ENCODE measurements around the gene BUB1B. TPM values are rescaled to one million over a fixed set of nuclear protein-coding genes. Genes with fewer than 3 reads are reported as not detected.

Gene BUB1B
- total RNA-seq, 2 experiments from 2014 or later: 81.1 to 89.0 TPM

GRCh38 chr15:40263024-40263754 lies 102.3 kb downstream of the BUB1B start:
- H3K9me3 Mint-ChIP-seq: no peaks in the 10 kb centered on the region
- no peak overlapping the region for H3K27ac Mint-ChIP-seq
- H3K4me3 Mint-ChIP-seq: no peak overlapping the region
- no peaks in the 10 kb centered on the region for H3K36me3 Mint-ChIP-seq (ENCODE audit: low read depth)
- ChIA-PET CTCF (interaction anchor here (0.6 to 6.3 kb wide), 6 partner anchors 10 to 672 kb away, joined by 3 to 53 read pairs (median 4); no protein-coding TSS in a partner anchor), POLR2A (no interaction called here)
- H3K27me3 Mint-ChIP-seq: peaks cover 3% of the 10 kb centered on the region
- no peaks in the 10 kb centered on the region for H3K4me1 Mint-ChIP-seq
- DNase-seq: no peak

- Mint-ChIP-seq H3K36me3 (ENCODE audit: low read depth) (no peaks in the 10 kb centered on the region), H3K4me3 (no peak overlapping the region), H3K9me3 (no peaks in the 10 kb centered on the region), H3K27me3 (peaks cover 3% of the 10 kb centered on the region), H3K27ac (no peak overlapping the region), H3K4me1 (no peaks in the 10 kb centered on the region)
- ChIA-PET POLR2A (no interaction called here), CTCF (interaction anchor here (0.6 to 6.3 kb wide), 5 partner anchors 9 to 150 kb away, joined by 3 to 53 read pairs (median 4); no protein-coding TSS in a partner anchor)
- DNase-seq: no peak
Observed at GRCh38 chr15:40264321-40265153, 103.7 kb downstream of the BUB1B start.

GRCh38 chr15:40265355-40265754 lies 104.5 kb downstream of the BUB1B start:
- H3K4me3 Mint-ChIP-seq: no peak overlapping the region
- no peaks in the 10 kb centered on the region for H3K36me3 Mint-ChIP-seq (ENCODE audit: low read depth)
- no peaks in the 10 kb centered on the region for H3K9me3 Mint-ChIP-seq
- POLR2A ChIA-PET: no interaction called here
- H3K27me3 Mint-ChIP-seq: peaks cover 3% of the 10 kb centered on the region
- DNase-seq: no peak
- no peak overlapping the region for H3K27ac Mint-ChIP-seq
- no peaks in the 10 kb centered on the region for H3K4me1 Mint-ChIP-seq
- CTCF ChIA-PET: interaction anchor here (0.7 to 6.3 kb wide), 3 partner anchors 8 to 21 kb away, joined by 3 to 53 read pairs (median 4); no protein-coding TSS in a partner anchor

- Mint-ChIP-seq H3K36me3 (ENCODE audit: low read depth) (no peaks in the 10 kb centered on the region), H3K4me1 (no peaks in the 10 kb centered on the region), H3K4me3 (no peak overlapping the region), H3K27ac (no peak overlapping the region), H3K27me3 (peaks cover 3% of the 10 kb centered on the region), H3K9me3 (no peaks in the 10 kb centered on the region)
- POLR2A ChIA-PET: no interaction called here
- CTCF ChIA-PET: interaction anchor here (0.7 to 6.3 kb wide), 3 partner anchors 8 to 22 kb away, joined by 3 to 53 read pairs (median 4); no protein-coding TSS in a partner anchor
- DNase-seq: no peak
Observed at GRCh38 chr15:40265875-40266274, 105.0 kb downstream of the BUB1B start.

GRCh38 chr15:40266828-40267304 lies 106.0 kb downstream of the BUB1B start:
- ChIA-PET CTCF (interaction anchor here (0.6 to 2.0 kb wide), 4 partner anchors 10 to 221 kb away, joined by 3 to 4 read pairs (median 4); no protein-coding TSS in a partner anchor), POLR2A (no interaction called here)
- Mint-ChIP-seq H3K4me1 (no peaks in the 10 kb centered on the region), H3K36me3 (ENCODE audit: low read depth) (no peaks in the 10 kb centered on the region), H3K27ac (no peak overlapping the region), H3K4me3 (no peak overlapping the region), H3K9me3 (no peaks in the 10 kb centered on the region), H3K27me3 (no peaks in the 10 kb centered on the region)
- no peak for DNase-seq

GRCh38 chr15:40267670-40268069 lies 106.8 kb downstream of the BUB1B start:
- CTCF ChIA-PET: interaction anchor here (1.0 to 2.0 kb wide), 6 partner anchors 9 to 154 kb away, joined by 3 to 6 read pairs (median 4); no protein-coding TSS in a partner anchor
- Mint-ChIP-seq H3K4me1 (no peaks in the 10 kb centered on the region), H3K27ac (no peak overlapping the region), H3K36me3 (ENCODE audit: low read depth) (no peaks in the 10 kb centered on the region), H3K9me3 (no peaks in the 10 kb centered on the region), H3K27me3 (no peaks in the 10 kb centered on the region), H3K4me3 (no peak overlapping the region)
- no peak for DNase-seq
- POLR2A ChIA-PET: no interaction called here

- POLR2A ChIA-PET: no interaction called here
- Mint-ChIP-seq H3K27ac (no peak overlapping the region), H3K9me3 (no peaks in the 10 kb centered on the region), H3K4me1 (no peaks in the 10 kb centered on the region), H3K4me3 (no peak overlapping the region), H3K36me3 (ENCODE audit: low read depth) (no peaks in the 10 kb centered on the region), H3K27me3 (no peaks in the 10 kb centered on the region)
- DNase-seq: no peak
- CTCF ChIA-PET: interaction anchor here (1.0 to 1.5 kb wide), 4 partner anchors 10 to 224 kb away, joined by 3 to 5 read pairs (median 4); no protein-coding TSS in a partner anchor
Observed at GRCh38 chr15:40269604-40270003, 108.7 kb downstream of the BUB1B start.

GRCh38 chr15:40270246-40270995 lies 109.6 kb downstream of the BUB1B start:
- H3K4me3 Mint-ChIP-seq: no peak overlapping the region
- POLR2A ChIA-PET: no interaction called here
- DNase-seq: no peak
- peaks cover 2% of the 10 kb centered on the region for H3K4me1 Mint-ChIP-seq
- no peaks in the 10 kb centered on the region for H3K9me3 Mint-ChIP-seq
- H3K27ac Mint-ChIP-seq: no peak overlapping the region
- H3K36me3 Mint-ChIP-seq (ENCODE audit: low read depth): no peaks in the 10 kb centered on the region
- CTCF ChIA-PET: interaction anchor here (1.0 to 1.8 kb wide), 6 partner anchors 9 to 225 kb away, joined by 3 to 5 read pairs (median 4); partner anchors contain the start of gene PLCB2
- no peaks in the 10 kb centered on the region for H3K27me3 Mint-ChIP-seq

Other genes starting within 250 kb of the BUB1B start
- not detected for gene GPR176, start 240.8 kb upstream of the BUB1B start, total RNA-seq
- gene EIF2AK4, start 227.0 kb upstream of the BUB1B start, total RNA-seq: 10 to 100 TPM; 26.5 to 29.9 TPM
- gene SRP14, start 121.9 kb upstream of the BUB1B start, total RNA-seq: 100 to 1,000 TPM; 145 to 150 TPM
- 1 to 10 TPM; 8.5 to 8.6 TPM for gene BMF, start 52.2 kb upstream of the BUB1B start, total RNA-seq
- gene PAK6, start 78.0 kb downstream of the BUB1B start, total RNA-seq: under 1 TPM; 0.35 to 0.47 TPM
- under 1 TPM in 1 of 2 experiments, not detected in 1; 0.17 TPM for gene ANKRD63, start 122.0 kb downstream of the BUB1B start, total RNA-seq
- gene PLCB2, start 146.9 kb downstream of the BUB1B start, total RNA-seq: 100 to 1,000 TPM; 195 to 196 TPM
- 1 to 10 TPM; 6.6 to 8.5 TPM for gene INAFM2, start 162.6 kb downstream of the BUB1B start, total RNA-seq
- gene CCDC9B, start 179.9 kb downstream of the BUB1B start, total RNA-seq: 1 to 10 TPM in 1 of 2 experiments, under 1 TPM in 1; 0.81 to 1.0 TPM
- gene PHGR1, start 190.0 kb downstream of the BUB1B start, total RNA-seq: not detected
- 1 to 10 TPM in 1 of 2 experiments, under 1 TPM in 1; 0.60 to 1.4 TPM for gene DISP2, start 197.2 kb downstream of the BUB1B start, total RNA-seq
- 10 to 100 TPM; 57.5 to 63.3 TPM for gene KNSTRN, start 221.7 kb downstream of the BUB1B start, total RNA-seq
- gene IVD, start 244.7 kb downstream of the BUB1B start, total RNA-seq: 10 to 100 TPM; 38.4 to 47.1 TPM